ENCODE results near the gene UHMK1. TPM values are rescaled to one million over a fixed set of nuclear protein-coding genes. Genes with fewer than 3 reads are reported as not detected.

UHMK1 gene
- total RNA-seq, 6 experiments from 2014 or later = 97.6 to 121 (median 105) TPM

DNA sequence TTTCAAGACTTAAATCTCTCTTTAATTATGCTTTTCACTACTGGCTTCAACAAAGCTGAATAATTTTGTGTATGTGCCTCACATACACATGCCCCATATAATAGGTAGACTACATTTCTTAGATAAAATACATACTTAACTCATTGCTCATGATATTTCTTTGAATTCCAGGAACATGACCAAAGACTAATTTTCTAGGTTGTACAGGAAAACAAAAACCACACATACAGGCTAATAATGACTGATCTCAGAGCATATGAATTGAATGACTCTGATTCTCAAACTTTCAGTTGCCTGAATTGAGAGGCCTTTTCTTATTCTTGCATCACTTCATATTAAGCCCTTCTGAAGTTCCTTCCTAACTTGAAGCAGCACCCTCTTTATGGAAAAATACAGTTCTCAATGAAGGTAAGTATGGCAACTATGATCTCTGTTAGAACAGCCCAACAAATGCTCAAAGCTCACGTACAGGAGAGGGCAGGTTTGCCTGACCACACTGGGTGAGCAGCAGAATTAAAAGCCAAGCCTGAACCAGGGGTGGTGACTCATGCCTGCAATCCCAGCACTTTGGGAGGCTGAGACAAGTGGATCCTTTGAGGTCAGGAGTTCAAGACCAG, 41.3 kb downstream of the UHMK1 start:
- H3K36me3 Mint-ChIP-seq (ENCODE audit: low read depth) = peaks cover 19% of the 10 kb centered on the region
- DNase-seq = peak; percentile 96
- no peaks in the 10 kb centered on the region for H3K27me3 Mint-ChIP-seq (ENCODE audit: insufficient read depth)
- peaks cover 76% of the 10 kb centered on the region for H3K4me1 Mint-ChIP-seq (ENCODE audit: low read depth)
- H3K27ac Mint-ChIP-seq = peak overlapping the region; percentile 96
- TF ChIP-seq, protein P1, sequence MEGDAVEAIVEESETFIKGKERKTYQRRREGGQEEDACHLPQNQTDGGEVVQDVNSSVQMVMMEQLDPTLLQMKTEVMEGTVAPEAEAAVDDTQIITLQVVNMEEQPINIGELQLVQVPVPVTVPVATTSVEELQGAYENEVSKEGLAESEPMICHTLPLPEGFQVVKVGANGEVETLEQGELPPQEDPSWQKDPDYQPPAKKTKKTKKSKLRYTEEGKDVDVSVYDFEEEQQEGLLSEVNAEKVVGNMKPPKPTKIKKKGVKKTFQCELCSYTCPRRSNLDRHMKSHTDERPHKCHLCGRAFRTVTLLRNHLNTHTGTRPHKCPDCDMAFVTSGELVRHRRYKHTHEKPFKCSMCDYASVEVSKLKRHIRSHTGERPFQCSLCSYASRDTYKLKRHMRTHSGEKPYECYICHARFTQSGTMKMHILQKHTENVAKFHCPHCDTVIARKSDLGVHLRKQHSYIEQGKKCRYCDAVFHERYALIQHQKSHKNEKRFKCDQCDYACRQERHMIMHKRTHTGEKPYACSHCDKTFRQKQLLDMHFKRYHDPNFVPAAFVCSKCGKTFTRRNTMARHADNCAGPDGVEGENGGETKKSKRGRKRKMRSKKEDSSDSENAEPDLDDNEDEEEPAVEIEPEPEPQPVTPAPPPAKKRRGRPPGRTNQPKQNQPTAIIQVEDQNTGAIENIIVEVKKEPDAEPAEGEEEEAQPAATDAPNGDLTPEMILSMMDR (IDR thresholded peaks at IDR 0.05) = no peak
- H3K4me3 Mint-ChIP-seq = peak overlapping the region; percentile 60
- peaks cover 5% of the 10 kb centered on the region; the same call in 1 of the 2 replicates for H3K9me3 Mint-ChIP-seq

DNA sequence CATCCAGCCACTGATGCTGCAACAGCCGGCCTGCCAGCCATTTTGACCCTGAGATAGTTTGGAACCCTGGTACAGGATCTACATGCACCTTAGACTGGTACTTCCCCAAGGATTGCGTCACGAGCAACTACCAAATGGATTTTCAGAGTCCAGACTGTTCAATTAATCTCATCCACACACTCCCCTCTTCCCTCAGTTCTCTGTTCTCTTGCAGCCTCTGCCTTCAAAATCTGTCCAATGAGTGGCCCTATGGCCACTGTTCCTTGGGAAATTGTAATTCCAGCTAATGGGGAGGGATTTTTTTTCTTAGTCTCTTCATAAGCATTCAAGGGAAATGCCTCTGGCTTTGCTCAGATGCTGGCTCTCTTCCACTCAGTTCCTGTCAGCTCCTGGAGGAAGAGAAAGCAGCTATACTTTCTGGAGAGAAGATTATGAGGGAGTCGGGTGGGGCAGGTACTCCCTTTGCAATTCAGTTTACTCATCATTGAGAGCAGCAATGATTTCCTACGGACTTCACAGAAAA, 44.1 kb downstream of the UHMK1 start:
- DNase-seq = peak; percentile 98
- TF ChIP-seq, protein P1 (IDR thresholded peaks at IDR 0.05) = no peak
- Mint-ChIP-seq H3K27ac (peak overlapping the region; percentile 88), H3K27me3 (ENCODE audit: insufficient read depth) (no peaks in the 10 kb centered on the region), H3K4me3 (peak overlapping the region; percentile 74), H3K36me3 (ENCODE audit: low read depth) (peaks cover 19% of the 10 kb centered on the region), H3K4me1 (ENCODE audit: low read depth) (peaks cover 56% of the 10 kb centered on the region), H3K9me3 (peaks cover 5% of the 10 kb centered on the region; the same call in 1 of the 2 replicates)

DNA sequence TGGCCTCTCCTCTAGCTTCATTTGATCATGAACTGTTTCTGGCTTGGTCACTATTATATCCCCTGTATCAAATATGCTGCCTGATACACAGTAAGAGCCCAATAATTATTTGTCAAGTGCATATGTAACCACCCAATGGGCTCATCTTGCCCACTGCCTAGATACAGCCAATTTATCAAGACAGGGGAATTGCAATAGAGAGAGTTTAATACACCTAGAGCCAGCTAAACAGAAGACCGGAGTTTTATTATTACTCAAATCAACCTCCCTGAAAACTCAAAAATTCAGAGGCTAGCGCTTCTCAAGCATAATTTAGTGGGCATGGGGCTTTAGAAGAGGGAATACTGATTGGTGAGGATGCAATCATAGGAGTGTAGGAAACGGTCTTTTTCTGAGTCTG, 45.6 kb downstream of the UHMK1 start:
- no peak overlapping the region for H3K27ac Mint-ChIP-seq
- TF ChIP-seq, protein P1 (IDR thresholded peaks at IDR 0.05) = no peak
- DNase-seq = no peak
- H3K9me3 Mint-ChIP-seq = peaks cover 5% of the 10 kb centered on the region; the same call in 1 of the 2 replicates
- H3K27me3 Mint-ChIP-seq (ENCODE audit: insufficient read depth) = no peaks in the 10 kb centered on the region
- peaks cover 19% of the 10 kb centered on the region for H3K36me3 Mint-ChIP-seq (ENCODE audit: low read depth)
- H3K4me1 Mint-ChIP-seq (ENCODE audit: low read depth) = peaks cover 46% of the 10 kb centered on the region
- H3K4me3 Mint-ChIP-seq = no peak overlapping the region

DNA sequence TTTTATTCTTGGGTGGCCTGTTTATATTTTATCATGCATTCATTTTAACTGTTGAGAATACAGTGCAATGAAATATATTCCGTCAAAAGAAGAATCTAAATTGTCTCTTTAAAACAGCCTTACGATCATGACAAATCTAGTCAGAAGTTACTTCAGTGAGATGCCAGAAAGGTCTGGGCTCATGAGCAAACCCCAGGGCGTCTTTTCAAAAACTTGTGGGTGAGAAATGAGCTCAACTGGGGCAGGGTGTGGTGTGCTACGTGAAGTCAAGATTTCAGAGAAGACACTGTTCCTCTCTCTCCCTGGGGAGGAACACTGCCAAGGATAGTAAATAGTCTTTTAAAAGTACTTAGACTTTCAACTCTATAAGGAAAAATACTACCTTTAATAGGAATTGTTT, 50.6 kb downstream of the UHMK1 start:
- Mint-ChIP-seq H3K36me3 (ENCODE audit: low read depth) (peaks cover 8% of the 10 kb centered on the region), H3K9me3 (peaks cover 4% of the 10 kb centered on the region; the same call in 1 of the 2 replicates), H3K4me3 (peak overlapping the region; percentile 34; the same call in 1 of the 2 replicates), H3K4me1 (ENCODE audit: low read depth) (peaks cover 17% of the 10 kb centered on the region), H3K27me3 (ENCODE audit: insufficient read depth) (no peaks in the 10 kb centered on the region; the same call in 1 of the 2 replicates), H3K27ac (peak overlapping the region; percentile 91)
- TF ChIP-seq, protein P1 (IDR thresholded peaks at IDR 0.05) = no peak
- DNase-seq = peak; percentile 41

DNA sequence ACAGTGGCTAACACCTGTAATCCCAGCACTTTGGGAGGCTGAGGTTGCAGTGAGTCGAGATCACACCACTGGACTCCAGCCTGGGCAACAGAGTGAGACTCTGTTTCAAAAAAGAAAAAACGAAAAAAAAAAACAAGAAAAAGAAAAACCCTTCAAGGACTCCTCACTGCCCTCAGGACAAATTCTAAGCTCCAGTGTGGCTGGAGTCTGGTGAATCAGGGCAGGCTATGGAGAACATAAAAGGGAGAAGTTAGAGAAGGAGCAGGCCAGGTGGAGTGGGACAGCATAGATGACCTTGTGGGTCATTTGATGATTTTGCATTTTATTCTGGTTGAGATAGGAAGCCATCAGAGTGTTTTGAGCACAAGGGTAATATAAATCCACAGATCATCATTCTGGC, 51.4 kb downstream of the UHMK1 start:
- Mint-ChIP-seq H3K27me3 (ENCODE audit: insufficient read depth) (no peaks in the 10 kb centered on the region; the same call in 1 of the 2 replicates), H3K9me3 (no peaks in the 10 kb centered on the region), H3K4me1 (ENCODE audit: low read depth) (peaks cover 21% of the 10 kb centered on the region), H3K4me3 (no peak overlapping the region), H3K27ac (peak overlapping the region; percentile 42), H3K36me3 (ENCODE audit: low read depth) (peaks cover 4% of the 10 kb centered on the region; the same call in 1 of the 2 replicates)
- TF ChIP-seq, protein P1 (IDR thresholded peaks at IDR 0.05) = no peak
- DNase-seq = peak; percentile 8

Data from HFFc6 (cell line).